ENCODE results near the gene CDC42EP4.
"Not testable (repeated sequence)": the region's sequence is repeated elsewhere in the genome, so short reads cannot be mapped to it uniquely, and the experiment has no call there.

The CDC42EP4 gene

DNA sequence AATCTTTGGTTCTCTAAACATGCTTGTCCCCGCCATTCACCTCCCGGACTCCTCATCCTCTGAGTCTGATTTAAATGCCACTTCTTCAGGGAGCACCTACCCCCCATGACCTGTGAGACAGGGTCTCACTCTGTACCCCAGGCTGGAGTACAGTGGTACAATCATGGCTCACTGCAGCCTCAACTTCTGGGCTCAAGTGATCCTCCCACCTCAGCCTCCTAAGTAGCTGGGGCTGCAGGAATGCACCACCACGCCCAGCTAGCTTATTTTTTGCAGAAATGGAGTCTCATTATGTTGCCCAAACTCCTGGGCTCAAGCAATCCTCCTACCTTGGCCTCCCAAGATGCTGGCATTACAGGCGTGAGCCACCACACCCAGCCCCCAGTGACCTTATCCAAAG, 37.3 kb downstream of the CDC42EP4 start:
- DNase-seq, result no peak

DNA sequence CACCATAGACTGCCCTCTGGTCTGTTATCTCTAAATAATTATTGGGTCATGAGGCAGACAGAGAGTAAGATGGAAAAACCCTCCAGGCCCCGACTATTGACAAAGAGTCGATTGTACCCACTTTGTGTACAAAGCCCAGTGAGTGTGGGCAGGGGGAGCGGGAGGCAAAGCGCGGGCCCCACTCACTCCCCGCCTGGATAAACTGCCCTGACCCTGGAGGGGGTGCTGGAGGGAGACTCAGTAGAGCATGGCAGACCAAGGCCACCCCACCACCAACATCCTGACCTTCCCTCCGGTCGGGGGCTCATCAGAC, 38.9 kb downstream of the CDC42EP4 start:
- DNase-seq, result no peak

DNA sequence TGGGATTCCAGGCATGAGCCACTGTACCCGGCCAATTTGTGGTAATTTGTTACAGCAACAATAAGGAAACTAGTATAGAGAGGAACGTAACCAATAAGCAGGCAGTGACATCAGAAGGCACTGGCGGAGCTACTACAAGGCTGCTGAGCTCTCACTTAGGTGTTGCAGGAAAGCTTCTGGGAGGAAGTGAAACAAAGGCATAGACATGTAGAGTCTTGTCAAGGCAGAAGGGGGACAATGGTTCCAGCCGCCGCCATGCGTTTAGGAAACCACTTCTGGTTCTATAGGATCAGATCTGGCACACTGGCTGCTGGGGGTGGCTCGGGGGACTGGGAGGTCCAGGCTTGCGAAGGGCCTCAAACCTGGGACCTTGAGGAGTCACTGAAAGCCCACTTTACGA, 40.7 kb downstream of the CDC42EP4 start:
- no peak for DNase-seq

DNA sequence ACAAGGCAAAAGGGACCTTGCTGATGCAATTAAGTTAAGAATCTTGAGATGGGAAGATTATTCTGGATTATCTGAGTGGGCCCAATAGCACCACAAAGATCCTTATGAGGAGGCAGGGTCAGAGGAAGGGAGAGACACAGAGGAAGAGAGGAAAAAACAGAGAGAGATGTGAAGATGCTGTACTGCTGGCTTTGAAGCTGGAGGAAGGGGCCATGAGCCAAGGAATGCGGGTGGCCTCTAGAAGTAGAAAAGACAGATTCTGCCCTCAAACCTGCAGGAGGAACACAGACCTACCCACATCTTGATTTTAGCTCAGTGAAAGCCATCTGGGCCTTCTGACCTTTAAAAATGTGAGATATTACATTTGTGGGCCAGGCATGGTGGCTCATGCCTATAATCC, 42.0 kb downstream of the CDC42EP4 start:
- DNase-seq, result no peak

DNA sequence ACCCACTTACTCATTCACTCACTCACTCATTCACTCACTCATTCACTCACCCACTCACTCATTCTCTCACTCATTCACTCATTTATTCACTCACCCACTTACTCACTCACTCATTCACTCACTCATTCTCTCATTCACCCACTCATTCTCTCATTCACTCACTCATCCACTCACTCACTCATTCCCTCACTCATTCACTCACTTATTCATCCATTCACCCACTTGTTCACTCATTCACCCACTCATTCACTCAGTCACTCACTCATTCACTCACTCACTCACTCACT, 42.5 kb downstream of the CDC42EP4 start:
- DNase-seq, result no peak

DNA sequence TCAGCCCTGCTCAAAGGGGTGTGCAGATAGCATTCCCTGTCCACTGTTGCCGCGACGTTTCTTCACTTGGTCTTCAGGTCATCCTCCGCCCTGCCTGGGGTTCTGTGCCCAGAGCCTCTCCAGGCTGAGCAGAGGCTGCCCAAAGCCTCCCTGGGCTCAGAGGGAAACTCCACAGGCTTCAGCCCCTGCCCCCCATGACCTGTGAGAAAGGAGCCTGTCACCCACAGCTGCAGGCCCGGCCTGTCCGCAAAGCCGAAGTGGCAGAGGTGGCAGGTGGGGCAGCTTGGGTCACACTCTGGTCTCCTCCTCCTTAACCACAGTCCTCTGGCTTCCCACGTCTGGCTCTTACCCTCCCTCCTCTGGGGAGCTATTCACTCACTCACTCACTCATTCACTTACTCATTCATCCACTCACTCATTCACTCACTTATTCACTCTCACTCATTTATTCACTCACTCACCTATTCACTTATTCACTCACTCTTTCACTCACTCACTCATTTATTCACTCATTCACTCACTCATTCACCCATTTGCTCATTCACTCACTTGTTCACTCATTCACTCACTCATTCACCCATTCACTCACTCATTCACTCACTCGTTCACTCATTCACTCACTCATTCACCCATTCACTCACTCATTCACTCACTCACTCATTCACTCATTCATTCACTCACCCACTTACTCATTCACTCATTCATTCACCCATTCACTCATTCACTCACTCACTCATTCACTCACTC, 43.0 kb downstream of the CDC42EP4 start:
- DNase-seq, result no peak

DNA sequence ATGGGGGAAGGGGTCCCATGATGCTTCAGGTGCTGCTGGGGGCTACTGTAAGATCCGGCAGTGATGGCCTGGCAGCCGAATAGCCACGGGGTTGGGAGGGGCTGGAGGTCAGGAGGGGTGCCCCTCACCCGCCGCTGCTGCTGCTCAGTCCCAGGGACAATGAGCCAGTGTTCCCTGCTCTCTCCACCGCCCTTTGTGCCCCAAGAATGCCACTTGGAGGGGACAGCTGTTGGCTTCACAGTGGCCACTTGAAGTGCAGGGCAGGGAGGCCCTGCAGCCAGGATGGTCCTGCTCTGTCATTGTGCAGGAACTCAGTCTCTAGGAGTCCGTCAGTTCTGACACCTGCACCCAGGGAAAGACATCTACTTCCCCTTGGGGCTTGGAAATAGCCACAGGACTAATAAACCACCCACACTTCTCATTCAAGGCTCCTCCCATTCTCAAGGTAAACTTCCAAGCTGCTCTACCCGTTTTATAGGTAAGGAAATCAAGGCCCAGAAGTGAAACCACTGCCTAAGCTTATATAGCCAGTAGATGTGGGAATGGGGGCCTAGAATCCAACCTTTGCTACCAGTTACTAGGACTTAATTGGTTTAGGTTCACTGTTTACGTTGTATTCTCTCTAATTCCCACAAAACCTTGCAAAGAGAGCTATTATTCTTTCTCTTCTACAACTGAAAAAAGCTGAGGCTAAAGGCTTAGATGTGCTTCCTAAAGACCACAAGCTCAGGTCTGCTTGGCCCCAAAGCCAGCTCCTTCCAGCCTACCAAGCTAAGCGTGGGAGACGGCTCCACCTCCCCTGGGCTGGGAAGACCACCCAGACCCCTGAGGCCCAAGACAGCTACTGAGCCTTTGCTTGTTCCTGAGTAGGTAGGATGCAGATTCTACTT, 43.9 kb downstream of the CDC42EP4 start:
- DNase-seq, result no peak

DNA sequence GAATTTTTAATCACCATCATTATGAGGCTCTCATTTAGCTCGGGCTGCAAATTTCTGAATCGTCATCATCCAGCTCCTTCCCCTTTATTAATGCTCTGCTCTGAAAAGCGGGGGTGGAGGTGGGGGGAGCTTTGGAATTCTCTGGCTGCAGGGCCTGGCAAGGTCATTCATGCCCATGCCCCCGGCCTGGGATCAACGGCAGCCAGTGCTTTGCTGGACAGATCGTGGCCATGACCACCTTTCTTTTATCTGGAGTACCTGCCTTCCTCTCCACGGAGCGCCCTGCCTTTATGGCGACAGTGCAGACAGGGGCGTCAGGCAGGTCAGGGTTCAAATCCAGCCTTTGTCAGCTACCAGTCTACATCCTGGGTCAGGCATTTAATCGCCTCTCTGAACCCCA, 45.0 kb downstream of the CDC42EP4 start:
- DNase-seq, result no peak

DNA sequence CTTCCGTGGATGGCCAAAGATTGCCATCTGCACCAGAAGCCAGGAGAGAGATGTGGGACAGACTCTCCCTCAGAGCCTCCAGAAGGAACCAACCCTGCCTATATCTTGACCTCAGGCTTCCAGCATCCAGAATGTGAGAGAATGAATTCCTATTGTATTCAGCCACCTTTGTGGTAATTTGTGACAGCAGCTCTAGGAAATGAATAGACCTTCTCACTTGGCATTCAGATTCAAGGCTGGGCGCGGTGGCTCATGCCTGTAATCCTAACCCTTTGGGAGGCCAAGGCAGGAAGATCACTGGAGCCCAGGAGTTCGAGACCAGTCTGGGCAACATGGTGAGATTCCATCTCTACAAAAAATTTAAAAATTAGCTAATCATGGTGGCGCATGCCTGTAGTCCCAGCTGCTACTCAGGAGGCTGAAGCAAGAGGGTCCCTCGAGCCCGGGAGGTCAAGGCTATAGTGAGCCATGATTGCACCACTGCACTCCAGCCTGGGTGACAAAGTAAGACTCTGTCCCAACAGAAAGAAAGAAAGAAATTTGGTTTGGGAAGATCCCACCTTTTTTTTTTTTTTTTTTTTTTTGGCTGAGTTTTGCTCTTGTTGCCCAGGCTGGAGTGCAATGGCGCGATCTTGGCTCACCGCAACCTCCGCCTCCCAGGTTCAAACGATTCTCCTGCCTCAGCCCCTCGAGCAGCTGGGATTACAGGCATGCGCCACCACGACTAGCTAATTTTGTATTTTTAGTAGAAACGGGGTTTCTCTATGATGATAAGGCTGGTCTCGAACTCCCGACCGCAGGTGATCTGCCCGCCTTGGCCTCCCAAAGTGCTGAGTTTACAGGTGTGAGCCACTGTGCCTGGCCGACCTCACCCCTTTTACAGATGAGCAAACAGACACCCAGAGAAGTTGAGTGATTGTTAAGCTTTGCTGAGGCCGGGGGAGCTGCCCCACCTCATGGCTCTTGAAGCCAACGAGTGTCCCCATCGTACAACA, 45.9 kb downstream of the CDC42EP4 start:
- DNase-seq, result no peak

DNA sequence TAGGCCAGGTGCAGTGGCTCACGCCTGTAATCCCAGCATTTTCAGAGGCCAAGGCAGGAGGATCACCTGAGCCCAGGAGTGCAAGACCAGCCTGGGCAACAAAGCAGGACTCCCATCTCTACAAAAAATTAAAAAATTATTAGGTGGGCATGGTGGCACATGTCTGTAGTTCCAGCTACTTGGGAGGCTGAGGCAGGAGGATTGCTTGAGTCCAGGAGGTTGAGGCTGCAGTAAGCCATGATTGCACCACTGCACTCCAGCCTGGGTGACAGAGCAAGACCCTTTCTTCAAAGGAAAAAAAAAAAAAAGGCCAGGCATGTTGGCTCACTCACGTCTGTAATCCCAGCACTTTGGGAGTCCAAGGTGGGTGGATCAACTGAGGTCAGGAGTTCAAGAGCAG, 47.4 kb downstream of the CDC42EP4 start:
- not testable (repeated sequence) for DNase-seq

DNA sequence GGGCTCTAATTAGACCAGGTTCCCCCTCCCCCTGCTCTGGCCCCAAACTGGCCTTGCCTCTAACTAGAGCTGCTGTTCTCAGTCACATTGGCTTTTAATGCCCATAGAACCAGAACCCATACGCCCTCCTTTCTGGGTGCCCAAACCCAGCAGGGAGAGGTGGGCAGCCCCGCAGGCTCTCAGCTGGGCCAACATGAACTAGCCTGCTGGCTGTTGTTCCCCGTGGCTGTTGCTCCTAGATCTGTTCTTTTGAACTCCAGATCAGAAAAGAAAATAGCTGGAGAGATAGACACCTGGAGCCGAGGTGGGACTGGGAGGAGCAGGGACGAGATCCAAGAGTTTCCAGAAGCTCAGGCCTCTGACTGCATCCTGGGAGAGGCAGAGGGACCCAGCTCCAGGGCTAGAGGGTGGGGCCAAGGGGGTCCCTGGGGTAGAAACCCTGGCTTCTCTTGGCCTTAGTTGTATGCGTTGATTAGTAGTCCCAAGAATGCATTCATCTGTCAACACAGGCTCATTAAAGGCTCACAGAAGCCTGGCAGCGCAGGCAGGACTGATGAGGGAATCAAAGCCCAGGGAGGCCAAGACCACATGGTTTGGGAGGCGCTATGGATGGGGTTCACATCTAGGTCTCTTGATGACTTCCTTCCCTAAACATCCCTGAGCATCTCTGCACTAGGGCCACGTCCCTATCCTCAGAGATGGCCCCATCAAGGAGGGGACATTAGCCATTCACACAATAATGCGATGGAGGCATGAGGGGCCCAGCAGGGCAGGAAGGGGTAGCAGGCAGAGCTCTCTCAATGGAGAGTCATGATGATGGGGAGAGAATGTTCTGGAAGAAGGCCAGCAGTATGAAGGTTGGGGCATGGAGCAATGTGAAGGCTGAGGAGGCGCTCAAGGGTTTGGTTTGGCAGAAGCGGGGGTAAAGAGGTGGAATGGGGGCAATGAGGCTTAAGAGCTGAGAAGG, 48.8 kb downstream of the CDC42EP4 start:
- DNase-seq, result no peak

DNA sequence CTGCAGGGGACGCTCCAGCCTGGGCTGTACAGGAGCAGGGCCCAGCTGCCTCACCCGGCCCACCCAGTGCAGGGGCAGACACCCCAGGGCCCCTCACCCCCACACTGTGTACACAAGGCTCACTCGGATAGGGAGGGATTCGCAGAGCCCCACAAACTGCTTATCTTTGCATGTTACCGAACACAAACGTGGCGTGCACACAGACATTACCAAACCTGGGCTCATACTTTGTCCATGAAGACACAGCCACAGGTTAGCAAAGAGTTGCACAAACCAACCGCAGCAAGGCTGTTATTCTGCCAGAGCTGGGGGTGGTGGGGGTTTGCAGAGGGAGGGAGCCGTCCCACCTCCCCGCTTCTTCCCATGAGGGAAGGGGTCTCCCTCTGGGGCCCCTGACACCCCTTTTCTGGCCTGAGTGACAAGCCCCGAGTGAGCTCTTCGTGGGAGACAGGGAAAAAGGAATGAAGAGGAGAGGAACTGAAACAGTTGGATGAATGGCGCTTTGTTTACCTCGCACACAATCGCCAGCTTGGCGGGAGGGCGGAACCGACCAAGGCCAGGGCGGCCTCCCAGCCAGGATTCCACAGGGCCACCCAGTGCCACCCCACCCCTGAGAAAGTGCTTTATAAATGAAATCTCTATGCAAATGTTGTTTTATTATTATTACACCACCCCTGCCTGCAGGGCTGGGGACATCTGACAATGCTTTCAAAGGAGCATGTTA, 49.7 kb downstream of the CDC42EP4 start:
- DNase-seq, result no peak

DNA sequence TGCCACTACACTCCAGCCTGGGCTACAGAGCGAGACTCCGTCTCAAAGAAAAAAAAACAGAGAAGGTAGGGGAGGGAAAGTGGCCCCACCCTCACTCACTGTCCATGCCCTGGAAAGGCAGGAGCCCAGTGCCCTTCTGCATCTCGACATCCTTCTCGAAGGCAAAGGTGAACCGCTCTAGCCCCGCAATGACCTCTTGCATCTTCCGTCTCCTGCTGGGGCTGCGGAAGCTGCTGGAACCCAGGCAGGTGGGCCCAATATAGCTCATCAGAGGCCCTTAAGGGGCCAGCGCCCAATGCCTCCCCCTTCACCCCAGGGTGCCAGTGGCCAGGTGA, 50.2 kb downstream of the CDC42EP4 start, which contains the start of gene CPSF4L:
Gene CPSF4L (minus strand): TSS at position 264 of the 335 bp plus-strand sequence. CDS start 62 bp downstream, at position 202.
- no peak for DNase-seq

DNA sequence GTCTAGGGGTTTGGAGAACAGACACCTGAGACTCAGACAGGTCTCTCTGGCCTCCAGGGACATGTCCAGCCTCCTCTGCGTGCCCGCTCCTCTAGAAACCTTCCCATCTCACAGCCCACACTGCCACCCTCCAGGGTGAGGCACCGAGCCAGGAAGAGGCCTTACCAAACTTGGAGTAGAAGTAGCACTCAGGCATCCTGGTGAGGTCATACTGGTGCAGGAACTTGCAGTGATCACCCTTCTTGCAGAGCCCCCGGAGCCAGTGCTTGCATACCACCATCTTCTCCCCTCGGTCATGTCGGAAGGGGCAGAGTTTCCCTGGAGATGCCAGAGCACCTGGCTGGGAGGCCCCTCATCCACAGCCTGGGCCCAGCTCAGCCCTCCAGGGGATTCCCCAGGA, 54.3 kb downstream of the CDC42EP4 start:
- DNase-seq, result no peak

DNA sequence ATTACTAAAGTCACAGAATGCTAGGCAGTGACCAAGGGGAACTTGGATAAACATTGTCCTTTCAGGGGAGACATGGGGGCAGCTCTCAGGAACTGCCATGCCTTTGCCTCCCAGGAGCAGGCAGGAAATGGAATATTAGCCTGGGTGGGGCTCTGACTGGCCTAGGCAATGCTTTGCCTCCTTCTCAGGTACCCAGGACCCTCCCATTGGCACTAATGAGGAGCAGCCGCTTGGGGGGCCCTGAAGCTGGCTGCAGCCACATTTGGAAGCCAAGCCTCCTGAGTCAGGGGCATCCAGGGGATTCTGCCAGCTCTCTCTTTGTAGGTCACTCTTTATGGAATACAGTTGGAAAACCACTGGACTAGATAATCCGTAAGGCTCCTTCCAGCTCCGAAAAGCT, 55.6 kb downstream of the CDC42EP4 start:
- no peak for DNase-seq

DNA sequence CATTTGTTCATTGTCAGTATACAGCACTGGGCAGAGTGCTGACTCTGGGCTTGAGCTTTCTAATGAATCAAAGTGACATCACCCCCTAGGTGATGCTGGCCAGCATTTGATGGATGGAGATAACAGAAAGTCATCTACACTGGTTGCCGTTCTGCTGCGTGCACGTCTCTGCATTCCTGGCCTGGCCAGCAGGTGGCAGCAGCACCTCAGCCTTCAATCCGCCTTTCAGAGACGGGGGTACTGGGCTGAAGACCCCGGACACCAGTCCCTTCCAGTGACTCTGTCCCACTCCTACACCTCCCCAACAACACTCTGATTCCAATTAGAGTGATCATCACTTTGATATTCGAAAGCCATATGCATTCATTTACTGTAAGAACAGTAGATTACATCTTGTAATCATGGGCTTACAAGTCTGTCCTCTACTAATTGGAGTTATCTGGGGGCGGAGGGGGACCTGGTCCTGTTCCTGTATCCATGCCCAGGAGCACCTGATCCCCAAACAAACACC, 56.1 kb downstream of the CDC42EP4 start:
- DNase-seq, result peak; percentile 44

DNA sequence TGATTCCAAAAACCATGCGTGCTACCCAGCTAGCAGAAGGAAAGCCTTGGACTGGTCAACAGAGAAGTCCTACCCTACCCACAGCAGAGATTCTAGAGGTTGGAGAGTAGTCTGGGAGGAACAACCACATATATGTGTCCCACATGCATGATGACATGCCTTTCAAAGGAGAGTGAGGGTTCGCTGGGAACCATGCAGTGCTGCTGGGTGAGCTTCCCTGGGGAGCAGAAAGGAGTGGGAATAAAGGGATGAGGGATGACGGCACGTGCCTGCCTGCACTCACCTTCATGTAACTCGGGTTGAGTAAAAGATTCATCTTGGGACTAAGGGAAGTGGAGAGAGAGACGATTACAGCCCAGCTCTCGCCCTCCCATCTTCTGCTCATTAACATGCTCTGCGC, 59.9 kb downstream of the CDC42EP4 start:
- DNase-seq, result no peak

DNA sequence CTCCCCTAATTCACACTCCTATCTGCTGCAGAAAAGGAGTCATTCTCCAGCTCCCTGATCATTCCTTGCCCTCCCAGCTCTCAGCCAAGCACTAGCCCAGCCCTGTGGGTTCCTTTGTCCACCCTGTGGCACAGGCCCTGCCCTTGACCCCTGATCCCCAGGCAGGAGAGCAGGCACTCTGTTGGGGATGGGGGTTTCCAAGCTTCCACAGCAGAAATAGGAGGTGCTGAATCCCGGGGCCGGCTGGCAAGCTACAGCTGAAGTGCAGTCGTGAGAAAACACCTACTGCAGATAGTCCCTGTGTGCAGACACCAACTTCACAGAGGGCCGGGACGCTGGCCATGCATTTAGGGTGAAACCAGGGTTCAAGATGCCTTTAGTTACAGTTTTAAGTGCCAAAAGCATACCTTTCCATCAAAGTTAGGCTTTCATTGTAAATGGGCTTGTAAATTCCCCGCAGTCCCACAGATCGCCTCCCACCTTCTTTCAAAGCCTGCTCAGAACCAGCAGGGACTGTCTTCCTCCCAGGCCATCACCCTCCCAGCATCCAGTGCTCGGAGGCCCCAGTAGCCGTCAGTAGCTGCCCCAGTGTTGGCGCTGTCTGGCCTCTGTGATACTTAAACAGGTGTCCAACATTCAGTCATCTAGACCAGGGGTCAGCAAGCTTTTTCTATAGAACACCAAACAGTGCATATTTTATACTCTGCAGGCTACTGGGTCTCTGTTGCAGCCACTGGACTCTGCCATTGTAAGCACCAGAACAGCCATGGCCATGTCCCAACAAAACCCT, 60.8 kb downstream of the CDC42EP4 start:
- no peak for DNase-seq

DNA sequence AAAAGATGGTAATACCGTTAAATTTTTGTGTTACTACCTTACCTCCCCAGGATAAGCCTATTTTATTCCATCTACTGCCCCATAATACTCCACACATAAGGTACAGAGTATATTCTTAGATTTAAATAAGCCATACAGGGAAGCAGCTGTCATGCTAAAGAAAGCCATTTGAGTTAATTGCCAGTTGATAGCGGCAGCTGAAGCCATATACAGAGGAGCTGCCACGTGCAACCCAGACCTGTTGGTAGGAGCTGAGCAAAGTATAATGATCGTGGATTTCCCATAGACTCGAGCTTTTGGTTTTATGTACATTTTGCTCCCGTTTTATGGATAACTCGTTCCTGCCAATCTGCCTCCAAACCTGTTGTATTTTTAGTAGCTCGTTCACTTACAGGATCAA, 62.1 kb downstream of the CDC42EP4 start:
- no peak for DNase-seq

DNA sequence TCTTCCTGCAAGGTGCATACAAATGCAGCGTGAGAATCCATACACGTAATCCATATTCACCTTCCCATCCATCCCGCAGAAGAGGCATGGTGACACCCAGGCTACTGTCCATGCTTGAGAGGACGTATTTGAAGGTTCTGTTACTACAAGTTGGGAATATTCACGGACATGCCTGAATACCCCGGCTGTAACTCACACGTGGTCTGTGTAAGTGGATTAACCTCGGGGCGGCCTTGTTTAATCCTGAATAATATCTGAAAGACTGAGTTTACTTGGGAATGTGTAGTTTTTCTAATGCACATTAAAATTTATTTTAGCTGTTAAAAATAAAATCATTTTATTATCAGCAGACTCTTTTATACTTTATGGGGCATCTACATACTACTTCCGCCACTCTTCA, 63.3 kb downstream of the CDC42EP4 start:
- DNase-seq, result no peak
